HG02840 (cell line): ENCODE data around the gene CDH8.
"Not testable (repeated sequence)": the region's sequence is repeated elsewhere in the genome, so short reads cannot be mapped to it uniquely, and the experiment has no call there.

ENCODE experiments used
- ATAC-seq: cut with Tn5 transposase; IDR thresholded peaks from one replicate; pipeline ENCODE4 v1.9.1; 2021; ENCODE audit warnings: mild to moderate bottlenecking, moderate library complexity, moderate number of reproducible peaks; ENCODE audit not compliant: unreplicated experiment, low FRiP score

CDH8 gene

DNA sequence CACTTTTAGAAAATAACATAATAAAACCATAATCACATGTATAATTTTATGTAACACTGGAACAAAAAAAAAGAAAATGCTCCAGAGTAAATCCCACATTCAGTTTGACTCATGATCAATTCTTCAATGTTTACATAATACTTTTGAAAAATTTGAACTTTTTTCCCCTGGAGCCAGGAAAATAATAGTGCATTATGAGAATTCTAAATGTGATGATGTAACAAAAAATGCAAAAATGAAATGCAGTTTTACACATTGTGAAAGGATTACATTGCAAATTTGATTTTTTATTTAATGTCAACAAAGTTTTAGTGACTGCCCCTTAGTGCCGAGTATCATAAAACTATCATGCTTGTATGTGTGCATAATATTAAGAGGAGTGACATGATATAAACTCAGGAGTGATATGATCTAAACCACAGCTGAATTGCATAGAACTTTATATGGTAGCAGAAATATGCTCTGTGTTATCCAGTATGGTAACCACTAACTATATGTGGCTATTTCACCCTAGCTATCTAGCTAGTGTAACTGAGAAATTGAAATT lies 238.2 kb downstream of the CDH8 start:
- no peak for ATAC-seq

DNA sequence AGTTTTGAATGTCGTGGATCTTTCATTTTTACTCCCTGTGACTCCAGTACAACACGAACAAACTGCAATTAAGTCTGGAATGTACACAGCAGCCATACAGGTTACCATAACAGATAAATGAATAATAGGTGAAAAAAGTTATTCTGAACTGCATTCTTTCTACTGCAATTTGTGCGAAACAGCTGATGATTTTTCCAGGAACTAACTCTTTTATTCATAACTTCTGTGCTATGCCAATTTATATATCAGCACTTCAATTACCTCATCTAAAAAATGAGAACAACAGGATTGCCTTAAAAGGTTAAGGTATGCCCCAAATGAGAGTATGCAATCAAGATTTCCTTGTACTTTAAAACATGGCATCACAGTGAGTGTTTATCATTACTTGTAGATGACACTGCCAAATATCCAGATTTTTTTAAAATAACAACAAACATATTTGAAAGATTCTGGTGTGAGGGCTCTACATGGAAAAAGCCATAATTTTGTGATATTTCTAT lies 238.9 kb downstream of the CDH8 start:
- ATAC-seq = no peak

DNA sequence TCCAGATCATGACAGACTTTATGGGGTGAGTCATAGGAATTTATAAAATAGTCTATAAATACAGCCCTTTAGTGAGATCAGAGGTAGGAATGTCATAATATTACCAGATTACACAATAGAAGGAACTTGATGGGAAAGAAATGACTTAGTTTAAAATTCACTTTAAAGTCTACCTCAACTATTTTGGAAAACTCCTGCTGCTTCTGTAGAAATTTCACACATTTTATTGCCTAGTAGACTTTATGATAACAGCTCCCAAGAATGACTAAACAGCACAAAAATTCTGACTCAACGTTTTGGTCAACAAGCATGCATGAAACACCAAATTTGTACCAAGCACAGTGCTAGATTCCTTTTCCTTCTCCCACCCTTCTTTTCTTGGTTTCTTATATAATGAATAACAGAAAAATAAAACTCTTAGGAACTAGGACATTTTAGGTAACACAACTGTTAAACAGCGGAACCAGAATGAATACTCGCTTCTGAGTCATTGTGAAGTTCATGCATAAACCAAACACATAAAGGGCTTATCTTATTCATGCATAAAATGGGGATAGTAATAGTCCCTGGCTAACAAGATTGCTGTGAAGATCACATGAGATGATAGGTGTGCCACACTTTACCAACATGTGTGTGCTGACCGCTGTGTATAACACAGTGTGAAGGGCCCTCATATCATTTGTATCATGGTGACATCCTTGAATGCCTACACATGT lies 243.9 kb downstream of the CDH8 start:
- no peak for ATAC-seq

DNA sequence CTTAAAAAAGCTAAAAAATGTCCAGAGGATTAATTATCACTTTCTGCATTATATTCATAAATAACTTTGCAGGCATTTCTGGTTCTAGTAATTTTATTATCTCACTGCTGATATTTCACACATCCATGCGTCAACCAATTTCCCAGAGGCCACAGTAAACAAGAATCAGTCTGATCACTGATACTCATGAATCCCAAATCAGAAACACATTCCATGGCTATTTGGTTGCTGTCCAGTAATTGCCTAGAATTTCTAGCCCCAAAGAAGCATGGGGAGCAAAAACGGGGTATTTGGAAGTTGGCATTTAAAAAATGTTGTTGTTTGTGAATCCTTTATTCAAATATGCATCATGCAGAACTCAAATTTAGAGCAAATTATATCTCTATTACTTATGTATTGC lies 244.8 kb downstream of the CDH8 start:
- no peak for ATAC-seq

DNA sequence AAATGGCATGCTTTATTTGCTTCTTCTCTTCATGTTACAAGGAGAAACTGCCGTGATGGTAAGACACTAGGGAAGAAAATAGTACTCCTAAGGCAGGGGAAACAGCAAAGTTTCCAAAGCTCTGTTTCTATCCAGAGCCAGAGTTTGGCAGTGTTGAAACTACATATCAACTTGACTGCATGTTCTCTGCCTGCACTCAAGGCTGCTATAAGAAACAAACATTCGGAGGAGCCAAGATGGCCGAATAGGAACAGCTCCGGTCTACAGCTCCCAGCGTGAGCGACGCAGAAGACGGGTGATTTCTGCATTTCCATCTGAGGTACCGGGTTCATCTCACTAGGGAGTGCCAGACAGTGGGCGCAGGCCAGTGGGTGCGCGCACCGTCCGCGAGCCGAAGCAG lies 254.4 kb downstream of the CDH8 start:
- ATAC-seq = not testable (repeated sequence)

DNA sequence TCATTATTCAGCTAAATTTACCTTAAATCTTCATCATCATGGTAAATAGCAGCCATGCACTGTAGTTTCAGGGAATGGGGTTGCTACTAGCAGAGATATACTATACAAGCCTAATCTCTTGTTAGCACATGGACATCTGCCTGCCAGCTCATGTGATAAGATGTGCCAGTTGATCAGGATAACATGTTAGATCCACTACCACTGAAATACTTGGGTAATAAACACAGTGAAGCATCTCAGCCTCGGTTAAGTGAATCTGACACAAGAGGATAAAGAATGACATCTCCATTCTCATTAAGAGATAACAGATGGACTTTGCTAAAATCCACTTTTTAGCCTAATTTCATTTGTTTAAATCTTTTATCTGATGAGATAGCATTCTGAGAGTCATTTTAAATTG lies 256.1 kb downstream of the CDH8 start:
- ATAC-seq = no peak

DNA sequence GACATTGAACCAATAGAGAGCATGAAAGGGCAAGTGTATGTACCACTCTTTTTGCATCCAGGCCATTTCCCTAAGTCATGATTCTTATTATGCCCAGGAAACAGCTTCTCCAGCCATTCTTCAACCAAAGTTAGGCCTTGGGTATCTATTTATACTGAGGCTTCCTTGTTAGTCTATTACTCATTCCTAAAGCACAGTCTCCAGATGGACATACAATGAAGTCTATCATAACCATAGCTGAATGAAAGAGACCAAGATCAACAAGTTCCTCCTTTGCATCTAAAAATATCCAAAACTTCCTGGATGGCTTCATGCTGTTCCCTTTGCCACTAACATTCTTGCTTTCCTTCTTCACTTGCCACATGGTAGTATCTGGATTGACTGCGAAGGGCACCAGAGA lies 265.9 kb downstream of the CDH8 start:
- no peak for ATAC-seq

DNA sequence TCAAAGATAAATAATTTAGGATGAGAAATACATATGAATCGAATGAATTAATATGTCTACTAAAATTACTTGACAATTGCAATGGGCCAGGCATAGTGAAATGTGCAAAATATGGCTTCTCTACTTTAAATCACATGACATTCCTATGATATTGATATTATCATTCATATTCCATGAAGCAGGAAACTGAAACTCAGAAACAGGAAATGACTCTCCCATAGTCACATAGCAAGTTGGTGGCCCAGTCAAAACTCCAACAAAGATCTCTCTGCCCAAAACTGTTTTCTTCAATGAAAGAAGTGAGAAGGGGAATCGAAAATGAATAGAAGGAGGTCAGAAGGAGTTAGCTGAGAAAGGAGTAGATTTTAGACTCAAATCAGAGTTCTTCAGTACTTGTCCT lies 272.2 kb downstream of the CDH8 start:
- ATAC-seq = no peak

DNA sequence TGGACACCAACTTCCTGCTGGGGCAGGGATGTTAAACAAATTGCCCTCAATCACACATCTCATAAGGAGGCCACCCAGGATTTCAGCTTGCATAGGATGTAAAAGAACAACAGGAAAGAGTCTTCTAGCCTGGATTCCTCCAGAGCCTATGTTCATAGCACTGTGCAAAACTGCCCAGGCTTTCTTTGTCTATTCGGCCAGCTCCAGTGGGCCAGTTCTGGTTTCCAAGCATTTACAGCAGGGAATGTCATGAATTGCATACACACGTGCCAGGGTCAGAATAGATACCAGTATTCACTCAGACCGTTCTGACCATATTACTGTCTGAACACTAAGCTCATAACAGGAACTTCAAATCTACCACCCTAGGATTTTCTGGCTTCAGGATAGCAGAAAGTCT lies 273.2 kb downstream of the CDH8 start:
- ATAC-seq = no peak

DNA sequence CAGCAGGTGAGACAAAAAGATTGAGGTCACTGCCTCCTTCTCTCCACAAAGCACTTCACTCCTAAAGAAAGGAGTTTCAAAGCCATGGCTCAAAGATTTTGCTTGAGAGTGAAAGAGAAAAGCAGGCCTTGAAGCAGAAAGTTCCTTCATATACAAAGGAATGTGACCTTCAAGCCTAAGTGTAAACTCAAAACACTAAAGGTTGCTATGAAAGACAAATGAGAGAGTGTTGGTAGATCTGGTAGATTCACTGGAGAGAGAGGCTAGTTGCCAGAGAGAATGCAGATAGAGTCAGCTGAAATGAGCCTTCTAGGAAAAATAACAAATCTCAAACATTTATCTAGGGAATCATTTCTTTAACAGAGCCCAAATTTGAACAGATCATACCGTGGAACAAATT lies 305.2 kb downstream of the CDH8 start:
- no peak for ATAC-seq

DNA sequence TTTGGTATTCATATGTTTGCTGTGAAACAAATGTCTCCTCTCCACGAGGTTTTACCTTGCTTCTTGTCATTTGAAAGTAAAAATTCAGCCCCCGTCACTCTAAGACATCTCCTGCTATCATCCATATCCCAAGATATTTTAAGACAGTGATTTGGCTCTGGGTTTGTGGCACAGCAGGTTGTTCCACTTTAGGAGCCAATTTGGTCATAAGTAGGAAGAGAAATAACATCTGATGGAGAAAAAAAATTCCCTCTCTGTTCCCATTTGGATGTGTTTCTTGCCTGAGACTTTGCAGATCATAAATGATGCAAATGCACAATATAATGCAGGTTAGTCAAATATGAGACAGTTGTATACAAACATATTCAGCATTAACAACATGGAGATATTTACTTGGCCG lies 309.5 kb downstream of the CDH8 start:
- no peak for ATAC-seq

DNA sequence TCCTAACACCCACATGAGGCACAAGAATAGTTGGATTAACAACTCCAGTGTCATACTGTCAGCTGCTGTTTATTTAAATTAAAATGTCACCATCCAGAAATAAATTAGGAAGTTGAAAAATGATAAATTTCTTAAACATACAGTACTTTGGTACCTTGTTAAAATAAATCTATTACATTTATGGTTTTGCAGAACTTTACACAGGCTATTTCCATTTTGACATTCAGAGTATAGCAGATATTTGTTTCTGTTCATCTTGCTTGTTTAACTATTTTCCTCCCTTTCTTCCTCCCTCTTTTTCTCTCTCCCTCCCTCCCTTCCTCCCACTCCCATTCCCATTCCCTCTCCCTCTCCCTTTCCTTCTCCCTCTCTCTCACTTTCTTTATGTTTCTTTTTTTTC lies 310.1 kb downstream of the CDH8 start:
- no peak for ATAC-seq

DNA sequence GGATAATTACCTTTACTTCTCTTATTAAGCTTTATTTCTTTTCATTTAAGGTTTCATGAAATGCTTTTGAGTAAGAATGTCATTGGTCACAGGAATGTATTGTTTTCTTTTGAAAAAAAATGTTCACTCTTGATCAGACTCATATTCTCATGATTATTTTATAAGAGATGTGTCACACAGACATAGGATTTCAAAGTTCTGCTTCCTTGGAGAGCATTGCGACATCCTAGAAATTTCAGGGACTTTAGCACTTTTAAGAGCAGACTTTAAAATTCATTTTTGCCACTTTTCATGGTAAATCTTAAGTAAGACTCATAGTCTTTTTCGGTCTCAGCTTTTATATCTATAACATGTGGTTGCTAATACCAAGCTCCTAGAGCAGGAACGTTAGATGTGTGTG lies 314.7 kb downstream of the CDH8 start:
- ATAC-seq = no peak

DNA sequence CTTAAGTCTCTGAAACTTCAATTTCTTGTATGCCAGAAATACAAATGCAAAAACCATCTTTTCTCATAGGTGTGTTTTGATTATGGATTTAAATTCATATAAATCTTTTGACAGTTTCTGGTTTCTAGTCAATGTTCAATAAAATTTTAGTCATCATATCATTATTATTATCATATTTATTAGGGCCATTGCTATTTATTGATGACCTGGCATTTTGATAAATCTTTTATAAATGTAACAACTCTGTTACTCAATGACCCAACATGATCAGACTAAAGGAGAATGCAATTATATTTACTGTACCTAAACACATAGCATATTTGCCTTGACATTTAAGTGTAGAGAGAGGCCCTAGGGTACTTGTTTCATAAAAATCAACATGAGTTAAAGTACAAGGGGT lies 320.8 kb downstream of the CDH8 start:
- ATAC-seq = no peak

DNA sequence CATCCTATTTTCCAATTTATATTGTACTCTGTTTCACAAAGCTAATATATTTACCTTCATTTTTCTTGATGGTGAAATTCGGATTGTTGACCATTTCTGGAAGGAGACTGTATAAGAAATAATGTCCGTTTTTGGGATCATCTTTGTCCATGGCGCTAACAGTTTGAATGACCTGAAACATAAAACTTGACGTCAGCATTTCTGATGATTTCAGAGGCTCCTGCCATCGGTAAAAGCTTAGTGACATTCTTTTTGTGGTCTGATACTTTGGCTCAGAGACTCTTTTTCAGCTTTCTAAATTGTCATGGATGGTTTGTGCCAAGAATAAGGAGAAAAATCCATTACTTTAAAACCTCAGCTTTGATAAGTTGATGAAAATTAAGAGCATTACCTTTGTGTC lies 322.5 kb downstream of the CDH8 start:
- ATAC-seq = no peak

DNA sequence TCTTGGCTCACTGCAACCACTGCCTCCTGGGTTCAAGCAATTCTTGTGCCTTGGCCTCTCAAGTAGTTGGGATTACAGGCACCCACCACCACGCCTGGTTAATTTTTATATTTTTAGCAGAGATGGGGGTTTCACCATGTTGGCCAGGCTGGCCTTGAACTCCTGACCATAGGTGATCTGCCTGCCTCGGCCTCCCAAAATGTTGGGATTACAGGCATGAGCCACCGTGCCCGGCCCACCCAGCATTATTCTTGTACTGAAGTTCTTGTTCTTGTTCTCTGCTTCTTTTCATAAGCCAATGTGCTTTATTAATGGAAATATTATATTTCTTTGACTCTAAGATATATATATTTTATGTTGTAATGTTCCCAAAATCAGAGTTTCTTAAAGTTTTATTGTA lies 336.6 kb downstream of the CDH8 start:
- ATAC-seq = not testable (repeated sequence)

DNA sequence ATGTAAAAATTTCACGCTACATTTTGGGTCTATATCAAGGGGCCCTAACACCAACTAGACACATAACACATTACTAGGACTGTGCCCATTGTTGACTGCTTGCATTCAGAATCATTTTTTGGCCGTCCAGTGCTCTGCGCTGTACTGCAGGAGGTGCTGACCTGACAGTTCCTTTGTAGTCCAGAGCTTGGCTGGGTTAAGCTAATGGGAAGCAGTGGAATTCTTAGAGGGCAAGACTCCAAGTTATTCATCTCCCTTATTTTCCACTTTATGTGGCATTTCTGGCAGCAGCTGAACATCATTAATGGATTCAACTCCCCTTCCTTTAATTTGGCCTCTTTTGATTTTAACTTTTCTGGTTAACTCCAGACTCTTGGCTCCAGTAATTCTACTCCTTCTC lies 351.7 kb downstream of the CDH8 start:
- no peak for ATAC-seq

DNA sequence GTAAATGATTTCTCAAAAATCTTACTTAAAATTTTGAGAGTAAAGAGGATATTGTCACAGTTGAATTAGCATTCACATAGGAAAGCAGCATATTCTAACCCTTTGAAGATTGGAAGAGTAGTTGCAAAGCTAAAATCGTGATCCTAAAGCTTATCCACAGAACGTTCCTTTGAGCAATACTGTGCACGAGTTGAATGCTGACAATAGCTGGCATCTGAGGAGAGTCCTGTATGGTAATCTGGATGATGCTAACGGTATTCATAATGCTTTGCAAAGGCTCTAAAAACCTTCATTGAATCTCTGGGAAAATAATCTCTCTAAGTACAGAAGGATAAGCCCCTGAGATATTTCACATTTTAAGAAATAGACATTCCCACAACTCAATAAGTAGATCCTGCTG lies 354.6 kb downstream of the CDH8 start:
- ATAC-seq = no peak

DNA sequence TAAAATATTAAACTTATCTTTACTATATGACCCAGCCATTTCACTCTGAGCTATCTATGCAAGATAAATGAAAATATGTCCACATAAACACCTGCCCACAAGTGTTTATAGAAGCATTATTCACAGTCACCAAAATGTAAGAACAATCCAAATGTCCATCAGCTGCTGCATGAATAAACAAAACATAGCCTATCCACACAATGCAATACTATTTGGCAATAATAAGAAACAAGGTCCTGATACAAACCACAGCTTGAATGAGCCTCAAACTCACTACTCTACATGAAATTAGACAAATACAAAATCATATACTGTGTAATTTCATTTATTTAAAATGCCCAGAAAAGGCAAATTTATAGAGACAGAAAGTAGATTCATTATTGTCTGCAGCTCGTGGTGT lies 355.1 kb downstream of the CDH8 start:
- no peak for ATAC-seq

DNA sequence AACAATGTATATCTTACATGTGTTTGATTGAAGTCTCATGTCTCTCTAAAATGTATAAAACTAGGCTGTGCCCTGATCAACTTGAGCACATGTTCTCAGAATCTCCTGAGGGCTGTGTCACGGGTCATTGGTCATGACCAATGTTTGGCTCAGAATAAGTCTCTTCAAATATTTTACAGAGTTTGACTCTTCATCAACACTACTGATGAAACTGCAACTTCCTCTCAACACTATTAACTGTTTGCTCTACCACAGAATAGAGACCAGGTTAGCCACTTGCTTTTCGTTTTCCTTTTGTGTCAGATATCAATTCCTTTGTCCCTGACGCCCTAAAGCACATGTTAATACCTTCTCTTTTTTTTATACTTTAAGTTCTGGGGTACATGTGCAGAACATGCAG lies 358.1 kb downstream of the CDH8 start:
- no peak for ATAC-seq

DNA sequence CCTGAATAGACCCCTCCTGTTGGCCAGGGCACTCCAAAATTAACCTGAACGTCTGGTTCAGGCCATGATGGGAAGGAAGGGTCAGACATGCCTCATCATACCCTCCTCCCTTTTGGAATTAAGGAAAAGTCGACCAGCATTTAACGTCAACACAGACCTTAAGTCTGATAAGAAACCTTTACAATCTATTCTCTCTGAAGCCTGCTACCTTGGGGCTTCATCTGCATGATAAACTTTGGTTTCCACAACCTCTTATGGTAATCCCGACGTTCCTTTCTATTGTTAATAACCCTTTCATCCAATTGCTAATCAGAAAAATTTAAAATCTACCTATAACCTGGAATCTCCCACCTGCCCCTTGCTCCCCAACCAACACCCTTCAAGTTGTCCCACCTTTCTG lies 358.5 kb downstream of the CDH8 start:
- ATAC-seq = no peak

DNA sequence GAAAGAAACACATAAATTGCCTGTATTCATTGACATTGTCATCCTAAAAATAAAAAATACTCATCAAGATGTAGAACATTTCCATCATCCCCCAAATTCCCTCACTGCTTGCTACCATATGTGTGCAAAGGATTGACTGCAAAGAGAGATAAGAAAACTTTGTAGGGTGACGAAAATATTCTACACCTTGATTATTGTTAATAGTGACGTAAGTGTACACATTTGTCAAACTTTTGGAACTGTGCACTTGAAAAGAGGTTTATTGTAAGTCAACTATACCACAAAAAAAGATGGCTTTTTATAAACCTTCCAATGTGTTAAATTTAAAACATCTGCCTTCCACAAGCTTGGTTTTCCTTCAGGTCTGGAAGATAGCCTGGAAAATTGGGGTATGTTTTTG lies 359.5 kb downstream of the CDH8 start:
- no peak for ATAC-seq

DNA sequence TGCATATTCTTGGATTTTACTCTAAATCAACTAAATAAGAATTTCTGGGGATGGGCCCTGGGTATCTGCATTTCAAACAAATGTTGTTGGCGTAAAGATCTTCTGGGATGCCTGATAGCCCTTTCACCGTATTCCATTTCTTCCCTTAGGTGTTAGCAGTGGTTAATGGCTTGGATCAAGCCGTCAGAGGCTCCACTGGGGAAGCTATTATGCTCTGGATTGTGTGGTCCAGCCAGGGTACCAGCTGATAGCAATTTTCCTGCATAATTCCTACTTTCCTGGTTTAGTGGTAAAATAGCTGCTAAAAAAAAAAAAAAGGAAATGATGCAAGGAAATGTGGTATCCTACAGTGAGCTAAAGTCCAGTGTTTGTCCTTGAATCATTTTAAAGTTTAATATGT lies 365.1 kb downstream of the CDH8 start:
- ATAC-seq = no peak
